Heart right ventricle (tissue), 16 donors: ENCODE measurements around the gene TEDDM1. TPM values are rescaled to one million over a fixed set of nuclear protein-coding genes. Genes with fewer than 3 reads are reported as not detected.

Experiments used
- ATAC-seq, 8 donors: fragments of 200-7000 bp; cut with Tn5 transposase; one replicate each; pipeline ENCODE4 v1.9.1; 2020; ENCODE audit warnings: mild to moderate bottlenecking in 8 of 8, moderate library complexity in 8 of 8, moderate number of reproducible peaks in 1 of 8
- DNase-seq, 2 donors: peaks; one replicate each; pipeline ENCODE4 v3.0.0-alpha.2; 2020
- H3K27ac ChIP-seq, 10 donors: fragments of 200-600 bp; sonication (generic) in 2 of 10; one replicate each; pipeline versions ENCODE4 v1.5.0 to v1.8.0; 2020 to 2022; ENCODE audit warnings: mild to moderate bottlenecking in 3 of 10
- H3K27me3 ChIP-seq, 7 donors: fragments of 200-600 bp; one replicate each; pipeline ENCODE4 v1.8.0; 2021 to 2022; ENCODE audit warnings: mild to moderate bottlenecking in 2 of 7
- H3K36me3 ChIP-seq, 9 donors: fragments of 200-600 bp; sonication (generic) in 1 of 9; one replicate each; pipeline versions ENCODE4 v1.5.0 to v1.8.0; 2020 to 2022; ENCODE audit warnings: mild to moderate bottlenecking in 2 of 9
- H3K4me1 ChIP-seq, 9 donors: fragments of 200-600 bp; sonication (generic) in 1 of 9; one replicate each; pipeline versions ENCODE4 v1.5.0 to v1.8.0; 2020 to 2022; ENCODE audit warnings: mild to moderate bottlenecking in 4 of 9
- H3K4me3 ChIP-seq, 10 donors: fragments of 200-600 bp; sonication (generic) in 2 of 10; one replicate each; pipeline versions ENCODE4 v1.5.0 to v1.8.0; 2020 to 2022; ENCODE audit warnings: mild to moderate bottlenecking in 7 of 10, moderate library complexity in 2 of 10
- H3K9me3 ChIP-seq, 11 donors: fragments of 200-600 bp in 10 of 11; sonication (generic) in 2 of 11; one replicate each; pipeline versions ENCODE4 v1.5.0 to v1.8.0; 2013 to 2022; ENCODE audit warnings: mild to moderate bottlenecking in 2 of 11, control low read depth in 1 of 11, moderate library complexity in 1 of 11
- WGBS, 2 donors: extraction: QIAGEN DNeasy Blood & Tissue Kit; methylation state at CpG; one replicate each; pipeline ENCODE4 v1.1.7; 2013; ENCODE audit warnings: inconsistent platforms in 1 of 2; 5-methylcytosine and 5-hydroxymethylcytosine counted together
- intact Hi-C, 10 donors: fragments of 100-400 bp; cut with DNase I; formaldehyde crosslinking; loops; one replicate each; pipeline versions ENCODE4 v1.11.1 to v1.14.2; 2022
- polyA plus RNA-seq, 2 donors: library from polyadenylated mRNA; stranded (reverse); fragments of 200-250 nt; gene quantifications; one replicate each; pipeline ENCODE4 v1.2.3, GENCODE V29; 2013
- total RNA-seq, 10 donors: library from RNA; stranded (reverse); fragmentation: NEBNext Ultra II Directional in 3 of 10; extraction: Animal tissue kit (Norgen Biotek cat#: 25700) in 3 of 10; gene quantifications; one replicate each; pipeline versions ENCODE4 v1.2.1 to v1.2.4, GENCODE V29; 2021 to 2023
- TF ChIP-seq, protein P1 (sequence below), 9 donors: fragments of 200-600 bp; sonication (generic) in 2 of 9; IDR thresholded peaks; one replicate each; pipeline versions ENCODE4 v1.5.0 to v1.8.0; 2021 to 2022; ENCODE audit warnings: antibody characterized with exemption in 9 of 9, mild to moderate bottlenecking in 5 of 9, moderate library complexity in 1 of 9
- donor health status: Arrhythmogenic right ventricular cardiomyopathy.
- donor health status: ischemic (EF 13 %, LVEDD 7.1; RV severe dilation, severe dysfunction).
- donor health status: healthy with polysubstance abuse.
- donor health status: DM: no; HTN: yes; CAD: no.
- donor health status: DM: no; HTN: no; CAD: no.
- donor health status: ischemic (EF 25% LVEDD 6.9; RV normal size, moderate dysfunction).
- donor health status: ischemic (EF 25% LVEDD 5.7; RV mildly dilated, moderate dysfunction).
- donor health status: healthy.
- donor health status: DM: yes; HTN: yes; CAD: no.
- donor health status: Ischemic cardiomyopathy.
- donor health status: ischemic (EF 35%, LVEDD 5.7; RV mildly dilated, moderate dysfunction).
- donor health status: nonischemic (EF 11% LVEDD 7.7; RV severe dilation, severe dysfunction).
- donor health status: DM: yes; HTN: yes; CAD: no.
- donor health status: PGD.
- donor health status: ischemic (EF 29% LVEDD 5.4; RV normal size, mild dysfunction).
- donor health status: nonischemic (EF 23%, LVEDD 6.1; RV moderate dilation, normal function).

The TEDDM1 gene
- total and polyA plus RNA-seq, 12 donors: not detected

DNA sequence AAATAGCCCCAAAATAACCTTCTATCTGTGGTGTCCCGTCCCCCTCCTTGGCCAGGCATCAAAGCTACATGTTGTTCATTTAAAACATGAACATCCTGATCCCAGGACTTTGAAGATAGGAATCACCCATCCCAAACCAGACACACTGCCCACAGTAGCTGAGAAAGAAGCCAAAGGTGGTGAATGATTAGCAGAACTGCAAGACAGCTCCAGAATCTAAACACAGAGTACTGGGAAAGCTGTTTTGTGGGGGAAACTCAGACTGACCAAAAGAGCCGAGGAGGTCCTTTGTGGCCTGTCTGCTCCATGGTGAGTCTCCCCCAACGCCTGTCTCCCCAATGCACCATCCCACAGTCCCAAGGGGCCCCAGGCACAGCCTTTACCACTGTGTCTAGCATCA is 7.3 kb upstream of the TEDDM1 start:
- Histone ChIP-seq H3K4me1 (peaks cover 0 to 11% (median 4%) of the 10 kb centered on the region in 9 donors), H3K27ac (no peak overlapping the region), H3K4me3 (no peak overlapping the region), H3K36me3 (no peaks in the 10 kb centered on the region), H3K9me3 (peaks cover 0 to 10% (median 0%) of the 10 kb centered on the region in 11 donors), H3K27me3 (peaks cover 0 to 10% (median 6%) of the 10 kb centered on the region in 7 donors)
- intact Hi-C loops: no loop called here
- TF ChIP-seq, protein P1, sequence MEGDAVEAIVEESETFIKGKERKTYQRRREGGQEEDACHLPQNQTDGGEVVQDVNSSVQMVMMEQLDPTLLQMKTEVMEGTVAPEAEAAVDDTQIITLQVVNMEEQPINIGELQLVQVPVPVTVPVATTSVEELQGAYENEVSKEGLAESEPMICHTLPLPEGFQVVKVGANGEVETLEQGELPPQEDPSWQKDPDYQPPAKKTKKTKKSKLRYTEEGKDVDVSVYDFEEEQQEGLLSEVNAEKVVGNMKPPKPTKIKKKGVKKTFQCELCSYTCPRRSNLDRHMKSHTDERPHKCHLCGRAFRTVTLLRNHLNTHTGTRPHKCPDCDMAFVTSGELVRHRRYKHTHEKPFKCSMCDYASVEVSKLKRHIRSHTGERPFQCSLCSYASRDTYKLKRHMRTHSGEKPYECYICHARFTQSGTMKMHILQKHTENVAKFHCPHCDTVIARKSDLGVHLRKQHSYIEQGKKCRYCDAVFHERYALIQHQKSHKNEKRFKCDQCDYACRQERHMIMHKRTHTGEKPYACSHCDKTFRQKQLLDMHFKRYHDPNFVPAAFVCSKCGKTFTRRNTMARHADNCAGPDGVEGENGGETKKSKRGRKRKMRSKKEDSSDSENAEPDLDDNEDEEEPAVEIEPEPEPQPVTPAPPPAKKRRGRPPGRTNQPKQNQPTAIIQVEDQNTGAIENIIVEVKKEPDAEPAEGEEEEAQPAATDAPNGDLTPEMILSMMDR (IDR thresholded peaks at IDR 0.05): no peak
- WGBS, 2 donors: 53 to 57% methylated on average over 3 of the region's 3 CpGs
- ATAC-seq (no peak), DNase-seq (no peak)

DNA sequence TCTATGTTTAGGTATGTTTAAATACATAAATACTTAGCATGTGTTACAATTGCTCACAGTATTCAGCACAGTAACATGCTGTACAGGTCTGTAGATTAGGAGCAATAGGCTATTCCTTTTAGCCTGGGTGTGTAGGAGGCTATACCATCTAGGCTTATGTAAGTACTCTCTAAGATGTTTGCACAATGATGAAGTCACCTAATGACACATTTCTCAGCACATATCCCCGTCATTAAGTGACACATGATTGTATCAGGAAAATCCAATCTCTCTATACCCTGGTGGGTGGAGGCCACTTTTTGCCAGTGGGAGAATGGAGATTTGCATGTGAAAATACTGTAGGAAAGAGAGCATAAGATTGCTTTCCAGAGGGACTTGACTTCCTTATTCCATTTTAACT is 5.5 kb upstream of the TEDDM1 start:
- DNase-seq: no peak
- ATAC-seq: no peak
- Histone ChIP-seq H3K9me3 (peaks cover 0 to 10% (median 0%) of the 10 kb centered on the region in 11 donors), H3K27me3 (peaks cover 0 to 10% (median 6%) of the 10 kb centered on the region in 7 donors), H3K27ac (no peak overlapping the region), H3K36me3 (no peaks in the 10 kb centered on the region), H3K4me3 (no peak overlapping the region), H3K4me1 (peaks cover 0 to 10% (median 4%) of the 10 kb centered on the region in 9 donors)
- TF ChIP-seq, protein P1 (IDR thresholded peaks at IDR 0.05): no peak
- whole genome bisulfite sequencing, 2 donors: 73 to 81% methylated on average over 1 of the region's 1 CpG
- intact Hi-C loops: no loop called here

DNA sequence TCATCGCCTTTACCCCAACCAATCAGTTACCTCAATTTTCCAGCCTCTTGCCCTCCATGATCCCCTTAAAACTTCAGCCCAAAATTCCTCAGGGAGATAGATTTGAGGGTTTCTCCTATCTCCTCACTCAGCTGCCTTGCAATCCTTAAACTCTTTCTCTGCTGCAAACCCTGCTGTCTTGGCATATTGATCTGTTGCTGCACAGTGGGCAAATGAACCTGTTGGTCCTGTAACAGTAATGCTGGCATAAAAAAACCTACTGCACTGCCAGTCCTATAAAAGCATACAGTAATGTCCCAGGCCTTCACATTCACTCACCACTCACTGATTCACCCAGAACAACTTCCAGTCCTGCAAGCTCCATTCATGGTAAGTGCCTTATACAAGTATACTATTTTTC is 5.1 kb upstream of the TEDDM1 start:
- WGBS, 2 donors: 92 to 96% methylated on average over 1 of the region's 1 CpG
- TF ChIP-seq, protein P1 (IDR thresholded peaks at IDR 0.05): no peak
- Histone ChIP-seq H3K4me1 (peaks cover 0 to 6% (median 2%) of the 10 kb centered on the region in 9 donors), H3K36me3 (no peaks in the 10 kb centered on the region), H3K27ac (no peak overlapping the region), H3K4me3 (no peak overlapping the region), H3K27me3 (peaks cover 0 to 10% (median 6%) of the 10 kb centered on the region in 7 donors), H3K9me3 (peaks cover 0 to 10% (median 0%) of the 10 kb centered on the region in 11 donors)
- intact Hi-C loops: no loop called here
- ATAC-seq (no peak), DNase-seq (no peak)

DNA sequence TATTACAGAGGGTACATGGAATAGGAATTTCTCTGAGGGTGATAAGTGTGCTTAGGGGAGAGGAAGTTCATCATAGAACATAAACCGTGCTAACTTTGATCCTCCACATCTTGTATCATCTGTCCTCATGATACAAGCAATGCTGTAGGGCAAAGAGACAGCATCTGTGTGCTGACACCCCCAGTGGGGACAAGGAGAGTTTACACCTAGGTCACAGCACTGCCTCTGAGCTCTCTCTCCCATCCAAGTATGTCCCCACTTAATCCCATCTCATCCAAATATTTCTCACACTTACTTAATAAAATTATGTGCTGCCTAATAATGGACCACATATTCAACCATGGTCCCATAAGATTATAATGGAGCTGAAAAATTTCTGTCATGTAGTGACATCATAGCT is 4.3 kb upstream of the TEDDM1 start:
- H3K9me3 ChIP-seq: peaks cover 0 to 10% (median 0%) of the 10 kb centered on the region in 11 donors
- peaks cover 0 to 10% (median 6%) of the 10 kb centered on the region in 7 donors for H3K27me3 ChIP-seq
- WGBS, 2 donors: 65 to 80% methylated on average over 1 of the region's 1 CpG
- no peaks in the 10 kb centered on the region for H3K36me3 ChIP-seq
- intact Hi-C loops: no loop called here
- no peak overlapping the region for H3K27ac ChIP-seq
- H3K4me1 ChIP-seq: no peaks in the 10 kb centered on the region
- DNase-seq (no peak), ATAC-seq (no peak)
- TF ChIP-seq, protein P1 (IDR thresholded peaks at IDR 0.05): no peak
- no peak overlapping the region for H3K4me3 ChIP-seq
